Neural crest cell (in vitro differentiated cells): ENCODE results near the gene MAST2. TPM values are rescaled to one million over a fixed set of nuclear protein-coding genes. Genes with fewer than 3 reads are reported as not detected.

Source experiments
- DNase-seq: peaks from one replicate; pipeline ENCODE4 v3.0.0; 2021; ENCODE audit warnings: low read depth, mixed read lengths, low spot score
- H3K27ac Mint-ChIP-seq: one replicate; pipeline ENCODE4 v1.8.0; 2021; ENCODE audit warnings: mild to moderate bottlenecking, mixed read lengths; ENCODE audit not compliant: unreplicated experiment
- H3K27me3 Mint-ChIP-seq: 2 replicates; pipeline ENCODE4 v1.8.0; 2021; ENCODE audit warnings: low read depth, mild to moderate bottlenecking, mixed read lengths
- H3K36me3 Mint-ChIP-seq: 2 replicates; pipeline ENCODE4 v1.8.0; 2021; ENCODE audit warnings: low read depth, mild to moderate bottlenecking, mixed read lengths
- H3K4me1 Mint-ChIP-seq: 2 replicates; pipeline ENCODE4 v1.8.0; 2021; ENCODE audit warnings: mixed read lengths
- H3K4me3 Mint-ChIP-seq: one replicate; pipeline ENCODE4 v1.8.0; 2021; ENCODE audit warnings: mild to moderate bottlenecking, mixed read lengths
- H3K9me3 Mint-ChIP-seq: 2 replicates; pipeline ENCODE4 v1.8.0; 2021; ENCODE audit warnings: mixed read lengths
- CTCF ChIP-seq: fragments of 200-600 bp; sonication (generic); conservative IDR thresholded peaks from 2 replicates; pipeline ENCODE4 v1.5.0; 2021; ENCODE audit warnings: antibody characterized with exemption, mild to moderate bottlenecking
- total RNA-seq: library from RNA; stranded (reverse); gene quantifications from 2 replicates; pipeline ENCODE4 v1.2.1, GENCODE V29; 2021

MAST2 gene
- total RNA-seq, 1 donor from 2014 or later: 47.6 TPM

GRCh38 chr1:45846931-45847330 is 43.5 kb downstream of the MAST2 start:
- Mint-ChIP-seq H3K4me1 (peaks cover 6% of the 10 kb centered on the region), H3K9me3 (peaks cover 17% of the 10 kb centered on the region), H3K27me3 (no peaks in the 10 kb centered on the region), H3K36me3 (peaks cover 27% of the 10 kb centered on the region), H3K4me3 (no peak overlapping the region), H3K27ac (no peak overlapping the region)
- no peak for TF ChIP-seq CTCF
- DNase-seq: no peak

GRCh38 chr1:45848097-45848496 is 44.7 kb downstream of the MAST2 start:
- Mint-ChIP-seq H3K27me3 (no peaks in the 10 kb centered on the region), H3K4me1 (peaks cover 5% of the 10 kb centered on the region), H3K4me3 (no peak overlapping the region), H3K36me3 (peaks cover 27% of the 10 kb centered on the region), H3K9me3 (peaks cover 17% of the 10 kb centered on the region), H3K27ac (no peak overlapping the region)
- DNase-seq: no peak
- no peak for TF ChIP-seq CTCF

GRCh38 chr1:45848714-45849113 is 45.3 kb downstream of the MAST2 start:
- Mint-ChIP-seq H3K4me3 (no peak overlapping the region), H3K27ac (no peak overlapping the region)
- DNase-seq: no peak

GRCh38 chr1:45850017-45850416 is 46.6 kb downstream of the MAST2 start:
- Mint-ChIP-seq H3K4me1 (no peaks in the 10 kb centered on the region), H3K27ac (no peak overlapping the region), H3K9me3 (peaks cover 17% of the 10 kb centered on the region), H3K4me3 (no peak overlapping the region), H3K27me3 (no peaks in the 10 kb centered on the region), H3K36me3 (peaks cover 27% of the 10 kb centered on the region)
- no peak for DNase-seq
- no peak for TF ChIP-seq CTCF

More at GRCh38 chr1:45848714-45849113, 45.3 kb downstream of the MAST2 start:
- Mint-ChIP-seq H3K9me3 (peaks cover 17% of the 10 kb centered on the region), H3K36me3 (peaks cover 27% of the 10 kb centered on the region), H3K27me3 (no peaks in the 10 kb centered on the region), H3K4me1 (no peaks in the 10 kb centered on the region)
- no peak for TF ChIP-seq CTCF

GRCh38 chr1:45854724-45855123 is 51.3 kb downstream of the MAST2 start:
- no peak overlapping the region for H3K4me3 Mint-ChIP-seq
- TF ChIP-seq CTCF: no peak
- peaks cover 15% of the 10 kb centered on the region for H3K4me1 Mint-ChIP-seq

More at GRCh38 chr1:45854724-45855123, 51.3 kb downstream of the MAST2 start:
- H3K27ac Mint-ChIP-seq: no peak overlapping the region
- H3K9me3 Mint-ChIP-seq: peaks cover 9% of the 10 kb centered on the region
- DNase-seq: no peak
- H3K36me3 Mint-ChIP-seq: peaks cover 19% of the 10 kb centered on the region
- H3K27me3 Mint-ChIP-seq: no peaks in the 10 kb centered on the region
